ENCODE results near the gene SDF4. TPM values are rescaled to one million over a fixed set of nuclear protein-coding genes. Genes with fewer than 3 reads are reported as not detected.

Gene SDF4
- total RNA-seq, 1 experiment from 2014 or later: 82.0 TPM

- Histone ChIP-seq H4K8ac (replicated peaks; ENCODE audit: insufficient read length, low read depth, low read length) (no peak overlapping the region), H3K4me2 (ENCODE audit: insufficient read depth, insufficient read length, low read length) (no peak overlapping the region), H4K20me1 (ENCODE audit: control insufficient read depth, insufficient read depth, insufficient read length) (no peaks in the 10 kb centered on the region), H3K9ac (ENCODE audit: extremely low read depth, insufficient read length, low read length) (no peak overlapping the region), H3K79me1 (ENCODE audit: insufficient read depth, low read depth, low read length, poor library complexity, severe bottlenecking) (no peaks in the 10 kb centered on the region), H3K4me1 (ENCODE audit: insufficient read depth, low read length) (no peaks in the 10 kb centered on the region), H3K27ac (ENCODE audit: insufficient read length, low read depth, low read length) (no peak overlapping the region), H3K56ac (ENCODE audit: insufficient read length, low read depth, low read length) (no peak overlapping the region), H2BK12ac (ENCODE audit: insufficient read length, low read depth, low read length) (no peak overlapping the region), H4K91ac (ENCODE audit: insufficient read length, low read depth, low read length) (no peak overlapping the region), H3K9me3 (ENCODE audit: control insufficient read depth, low read depth, low read length) (no peaks in the 10 kb centered on the region), H3K79me2 (ENCODE audit: insufficient read depth, low read length) (no peaks in the 10 kb centered on the region), H3K23ac (ENCODE audit: insufficient read length, low read depth, low read length) (no peak overlapping the region), H2BK120ac (ENCODE audit: low read depth, low read length, poor library complexity, severe bottlenecking) (no peak overlapping the region), H3K23me2 (ENCODE audit: insufficient read length, low read depth, low read length, poor library complexity, severe bottlenecking) (no peaks in the 10 kb centered on the region), H3K4ac (ENCODE audit: low read depth, low read length) (no peak overlapping the region), H4K5ac (ENCODE audit: insufficient read length, low read depth, low read length) (no peak overlapping the region), H3T11ph (ENCODE audit: low read length) (no peak overlapping the region), H2AK5ac (ENCODE audit: insufficient read length, low read length) (no peak overlapping the region), H2AFZ (ENCODE audit: low read length) (no peak overlapping the region), H3K27me3 (ENCODE audit: insufficient read depth, low read length) (no peaks in the 10 kb centered on the region; the same call in 1 of the 2 replicates), H2BK5ac (ENCODE audit: insufficient read length, low read length) (no peak overlapping the region), H2BK20ac (ENCODE audit: low read depth, low read length, poor library complexity, severe bottlenecking) (no peak overlapping the region), H2BK15ac (ENCODE audit: low read depth, low read length) (no peak overlapping the region), H3K18ac (ENCODE audit: insufficient read length, low read depth, low read length) (no peak overlapping the region), H3K14ac (ENCODE audit: insufficient read depth, low read length) (no peak overlapping the region)
- no peak for TF ChIP-seq CTCF (conservative IDR thresholded peaks at IDR 0.05)
- Mint-ChIP-seq H3K4me1 (peaks cover 2 to 6% of the 10 kb centered on the region in 2 experiments; a peak in 2 of 4 replicates), H3K9me3 (no peaks in the 10 kb centered on the region), H3K27me3 (ENCODE audit: low read depth) (peaks cover 10% of the 10 kb centered on the region), H3K4me3 (no peak overlapping the region), H3K27ac (no peak overlapping the region), H3K36me3 (ENCODE audit: insufficient read depth in 1 of 3, low read depth in 3 of 3) (no peaks in the 10 kb centered on the region)
- no CpG with 5 or more reads among the region's 31 CpGs for WGBS (ENCODE audit: extremely low coverage, insufficient read length, low lambda C conversion rate)
- DNase-seq: no peak
These were observed 20.9 kb downstream of the SDF4 start for GRCh38 chr1:1210726-1211540.

All from H9 (cell line).